Epidermal melanocyte (primary cell): ENCODE data around the gene CFDP1.

Experiments
- DNase-seq: peaks from one replicate; pipeline ENCODE4 v3.0.0; 2011; ENCODE audit warnings: low spot score; ENCODE audit not compliant: insufficient read length

CFDP1 gene

GRCh38 chr16:75267631-75268264 is 165.6 kb downstream of the CFDP1 start:
- peak; percentile 30 for DNase-seq

GRCh38 chr16:75266738-75267630 is 166.3 kb downstream of the CFDP1 start:
- peak; percentile 14 for DNase-seq

- peak; percentile 97 for DNase-seq
These were observed 167.2 kb downstream of the CFDP1 start for GRCh38 chr16:75265911-75266701.

GRCh38 chr16:75264999-75265910 is 168.0 kb downstream of the CFDP1 start:
- DNase-seq: peak; percentile 33

GRCh38 chr16:75264457-75264998 is 168.8 kb downstream of the CFDP1 start:
- DNase-seq: peak; percentile 30

GRCh38 chr16:75263963-75264445 is 169.3 kb downstream of the CFDP1 start:
- DNase-seq: peak; percentile 19

- DNase-seq: peak; percentile 14
These were observed 169.9 kb downstream of the CFDP1 start for GRCh38 chr16:75263291-75263962.

GRCh38 chr16:75262800-75263127 is 170.5 kb downstream of the CFDP1 start:
- no peak for DNase-seq

- DNase-seq: peak; percentile 15
These were observed 171.1 kb downstream of the CFDP1 start for GRCh38 chr16:75262104-75262799.

- no peak for DNase-seq
These were observed 171.7 kb downstream of the CFDP1 start for GRCh38 chr16:75261590-75262078.

- peak; percentile 17 for DNase-seq
These were observed 172.3 kb downstream of the CFDP1 start for GRCh38 chr16:75260851-75261589.

GRCh38 chr16:75258807-75259141 is 174.5 kb downstream of the CFDP1 start:
- no peak for DNase-seq

- peak; percentile 14 for DNase-seq
These were observed 175.2 kb downstream of the CFDP1 start for GRCh38 chr16:75257886-75258806.

GRCh38 chr16:75256696-75257343 is 176.5 kb downstream of the CFDP1 start:
- peak; percentile 86 for DNase-seq

GRCh38 chr16:75256059-75256571 is 177.2 kb downstream of the CFDP1 start:
- DNase-seq: no peak

- DNase-seq: no peak
These were observed 178.9 kb downstream of the CFDP1 start for GRCh38 chr16:75254359-75254837.
